ENCODE measurements around the gene ADRM1. TPM values are rescaled to one million over a fixed set of nuclear protein-coding genes. Genes with fewer than 3 reads are reported as not detected.

The ADRM1 gene
- total RNA-seq, 1 donor from 2014 or later: 171 TPM

- Mint-ChIP-seq H3K4me3 (ENCODE audit: low read depth) (no peak overlapping the region), H3K27ac (no peak overlapping the region), H3K27me3 (ENCODE audit: low read depth) (no peaks in the 10 kb centered on the region), H3K9me3 (no peaks in the 10 kb centered on the region), H3K36me3 (ENCODE audit: low read depth) (peaks cover 23% of the 10 kb centered on the region), H3K4me1 (ENCODE audit: low read depth) (no peaks in the 10 kb centered on the region)
- intact Hi-C loops (cut with micrococcal nuclease): no loop called here
- no peak for DNase-seq (ENCODE audit: low spot score)
Measured at GRCh38 chr20:62268228-62268900, 34.4 kb upstream of the ADRM1 start.

- H3K4me3 Mint-ChIP-seq (ENCODE audit: low read depth): no peak overlapping the region
- no peaks in the 10 kb centered on the region for H3K9me3 Mint-ChIP-seq
- no peak overlapping the region for H3K27ac Mint-ChIP-seq
- no peaks in the 10 kb centered on the region for H3K4me1 Mint-ChIP-seq (ENCODE audit: low read depth)
- intact Hi-C loops (cut with micrococcal nuclease): no loop called here
- H3K36me3 Mint-ChIP-seq (ENCODE audit: low read depth): peaks cover 28% of the 10 kb centered on the region
- DNase-seq (ENCODE audit: low spot score): no peak
- H3K27me3 Mint-ChIP-seq (ENCODE audit: low read depth): no peaks in the 10 kb centered on the region
Measured at GRCh38 chr20:62269378-62269777, 33.4 kb upstream of the ADRM1 start.

- DNase-seq (ENCODE audit: low spot score): no peak
- intact Hi-C loops (cut with micrococcal nuclease): no loop called here
- Mint-ChIP-seq H3K4me3 (ENCODE audit: low read depth) (no peak overlapping the region), H3K36me3 (ENCODE audit: low read depth) (peaks cover 24% of the 10 kb centered on the region), H3K9me3 (no peaks in the 10 kb centered on the region), H3K27me3 (ENCODE audit: low read depth) (no peaks in the 10 kb centered on the region), H3K27ac (no peak overlapping the region), H3K4me1 (ENCODE audit: low read depth) (no peaks in the 10 kb centered on the region)
Measured at GRCh38 chr20:62269871-62270270, 32.9 kb upstream of the ADRM1 start.

- no peaks in the 10 kb centered on the region for H3K27me3 Mint-ChIP-seq (ENCODE audit: low read depth)
- H3K9me3 Mint-ChIP-seq: no peaks in the 10 kb centered on the region
- no peak overlapping the region for H3K4me3 Mint-ChIP-seq (ENCODE audit: low read depth)
- DNase-seq (ENCODE audit: low spot score): no peak
- no peaks in the 10 kb centered on the region for H3K4me1 Mint-ChIP-seq (ENCODE audit: low read depth)
- H3K36me3 Mint-ChIP-seq (ENCODE audit: low read depth): peaks cover 14% of the 10 kb centered on the region
- intact Hi-C loops (cut with micrococcal nuclease): no loop called here
- H3K27ac Mint-ChIP-seq: no peak overlapping the region
Measured at GRCh38 chr20:62272200-62272599, 30.6 kb upstream of the ADRM1 start.

GRCh38 chr20:62273416-62273815, 29.4 kb upstream of the ADRM1 start:
- Mint-ChIP-seq H3K9me3 (no peaks in the 10 kb centered on the region), H3K36me3 (ENCODE audit: low read depth) (peaks cover 14% of the 10 kb centered on the region), H3K4me1 (ENCODE audit: low read depth) (no peaks in the 10 kb centered on the region), H3K4me3 (ENCODE audit: low read depth) (no peak overlapping the region), H3K27ac (no peak overlapping the region), H3K27me3 (ENCODE audit: low read depth) (no peaks in the 10 kb centered on the region)
- DNase-seq (ENCODE audit: low spot score): no peak
- intact Hi-C loops (cut with micrococcal nuclease): no loop called here

GRCh38 chr20:62274332-62274950, 28.4 kb upstream of the ADRM1 start:
- no peak overlapping the region for H3K4me3 Mint-ChIP-seq (ENCODE audit: low read depth)
- no peak for DNase-seq (ENCODE audit: low spot score)
- H3K27me3 Mint-ChIP-seq (ENCODE audit: low read depth): no peaks in the 10 kb centered on the region
- no peak overlapping the region for H3K27ac Mint-ChIP-seq
- intact Hi-C loops (cut with micrococcal nuclease): no loop called here
- no peaks in the 10 kb centered on the region for H3K9me3 Mint-ChIP-seq
- H3K36me3 Mint-ChIP-seq (ENCODE audit: low read depth): peaks cover 17% of the 10 kb centered on the region
- no peaks in the 10 kb centered on the region for H3K4me1 Mint-ChIP-seq (ENCODE audit: low read depth)

GRCh38 chr20:62275219-62275618, 27.6 kb upstream of the ADRM1 start:
- peaks cover 17% of the 10 kb centered on the region for H3K36me3 Mint-ChIP-seq (ENCODE audit: low read depth)
- H3K9me3 Mint-ChIP-seq: no peaks in the 10 kb centered on the region
- intact Hi-C loops (cut with micrococcal nuclease): no loop called here
- no peaks in the 10 kb centered on the region for H3K27me3 Mint-ChIP-seq (ENCODE audit: low read depth)
- no peak overlapping the region for H3K27ac Mint-ChIP-seq
- no peak overlapping the region for H3K4me3 Mint-ChIP-seq (ENCODE audit: low read depth)
- no peak for DNase-seq (ENCODE audit: low spot score)
- no peaks in the 10 kb centered on the region for H3K4me1 Mint-ChIP-seq (ENCODE audit: low read depth)

- no peaks in the 10 kb centered on the region for H3K4me1 Mint-ChIP-seq (ENCODE audit: low read depth)
- intact Hi-C loops (cut with micrococcal nuclease): no loop called here
- H3K36me3 Mint-ChIP-seq (ENCODE audit: low read depth): peaks cover 18% of the 10 kb centered on the region
- H3K27me3 Mint-ChIP-seq (ENCODE audit: low read depth): no peaks in the 10 kb centered on the region
- H3K27ac Mint-ChIP-seq: no peak overlapping the region
- no peak for DNase-seq (ENCODE audit: low spot score)
- H3K4me3 Mint-ChIP-seq (ENCODE audit: low read depth): no peak overlapping the region
- H3K9me3 Mint-ChIP-seq: no peaks in the 10 kb centered on the region
Measured at GRCh38 chr20:62276439-62276838, 26.4 kb upstream of the ADRM1 start.

- H3K36me3 Mint-ChIP-seq (ENCODE audit: low read depth): peaks cover 25% of the 10 kb centered on the region
- intact Hi-C loops (cut with micrococcal nuclease): no loop called here
- no peak overlapping the region for H3K4me3 Mint-ChIP-seq (ENCODE audit: low read depth)
- no peak overlapping the region for H3K27ac Mint-ChIP-seq
- H3K4me1 Mint-ChIP-seq (ENCODE audit: low read depth): no peaks in the 10 kb centered on the region
- no peak for DNase-seq (ENCODE audit: low spot score)
- H3K9me3 Mint-ChIP-seq: no peaks in the 10 kb centered on the region
- H3K27me3 Mint-ChIP-seq (ENCODE audit: low read depth): no peaks in the 10 kb centered on the region
Measured at GRCh38 chr20:62277253-62277652, 25.5 kb upstream of the ADRM1 start.

GRCh38 chr20:62280303-62280702, 22.5 kb upstream of the ADRM1 start:
- intact Hi-C loops (cut with micrococcal nuclease): no loop called here
- Mint-ChIP-seq H3K4me1 (ENCODE audit: low read depth) (no peaks in the 10 kb centered on the region), H3K27me3 (ENCODE audit: low read depth) (no peaks in the 10 kb centered on the region), H3K4me3 (ENCODE audit: low read depth) (no peak overlapping the region), H3K27ac (no peak overlapping the region), H3K36me3 (ENCODE audit: low read depth) (peaks cover 15% of the 10 kb centered on the region), H3K9me3 (no peaks in the 10 kb centered on the region)
- DNase-seq (ENCODE audit: low spot score): no peak

- intact Hi-C loops (cut with micrococcal nuclease): no loop called here
- Mint-ChIP-seq H3K27ac (no peak overlapping the region), H3K9me3 (no peaks in the 10 kb centered on the region), H3K4me3 (ENCODE audit: low read depth) (no peak overlapping the region), H3K36me3 (ENCODE audit: low read depth) (peaks cover 15% of the 10 kb centered on the region), H3K4me1 (ENCODE audit: low read depth) (no peaks in the 10 kb centered on the region), H3K27me3 (ENCODE audit: low read depth) (no peaks in the 10 kb centered on the region)
- no peak for DNase-seq (ENCODE audit: low spot score)
Measured at GRCh38 chr20:62281161-62281933, 21.4 kb upstream of the ADRM1 start.

- Mint-ChIP-seq H3K4me3 (ENCODE audit: low read depth) (no peak overlapping the region), H3K27ac (no peak overlapping the region), H3K27me3 (ENCODE audit: low read depth) (no peaks in the 10 kb centered on the region), H3K9me3 (no peaks in the 10 kb centered on the region), H3K36me3 (ENCODE audit: low read depth) (peaks cover 15% of the 10 kb centered on the region), H3K4me1 (ENCODE audit: low read depth) (no peaks in the 10 kb centered on the region)
- no peak for DNase-seq (ENCODE audit: low spot score)
- intact Hi-C loops (cut with micrococcal nuclease): no loop called here
Measured at GRCh38 chr20:62282103-62282502, 20.7 kb upstream of the ADRM1 start.

GRCh38 chr20:62282877-62283503, 19.8 kb upstream of the ADRM1 start:
- Mint-ChIP-seq H3K4me1 (ENCODE audit: low read depth) (no peaks in the 10 kb centered on the region), H3K36me3 (ENCODE audit: low read depth) (peaks cover 15% of the 10 kb centered on the region), H3K9me3 (no peaks in the 10 kb centered on the region), H3K27ac (no peak overlapping the region), H3K27me3 (ENCODE audit: low read depth) (no peaks in the 10 kb centered on the region), H3K4me3 (ENCODE audit: low read depth) (no peak overlapping the region)
- DNase-seq (ENCODE audit: low spot score): no peak
- intact Hi-C loops (cut with micrococcal nuclease): no loop called here
